ENCODE results near the gene ATP11A.

- TF ChIP-seq POLR2A (IDR thresholded peaks at IDR 0.05) (no peak), CTCF (IDR thresholded peaks at IDR 0.05) (no peak)
These were observed 48.8 kb downstream of the ATP11A start for GRCh38 chr13:112738606-112739005.

Data from thyroid gland (tissue), 4 donors.